OCI-LY7 (cell line): ENCODE data around the gene LDHB. TPM values are rescaled to one million over a fixed set of nuclear protein-coding genes. Genes with fewer than 3 reads are reported as not detected.

Experiments used
- BruUV-seq: library from RNA; stranded (reverse); fragments of 400-500 nt; replicated peaks from 2 replicates; lab custom pipeline; 2021; lab: Mats Ljungman, UMichigan
- CTCF ChIA-PET: fragments of 300-600 bp; sonication (Branson Sonifier 250); formaldehyde crosslinking; loops from one replicate; lab custom pipeline; 2022; ENCODE audit warnings: antibody characterized with exemption; ENCODE audit not compliant: unreplicated experiment; lab: Charles Lee
- POLR2A ChIA-PET: fragments of 300-600 bp; sonication (Branson Sonifier 250); formaldehyde crosslinking; loops from one replicate; lab custom pipeline; 2022; ENCODE audit warnings: antibody characterized with exemption; lab: Charles Lee
- DNase-seq: peaks from one replicate; pipeline ENCODE4 v3.0.0-alpha.2; 2015; ENCODE audit warnings: low spot score
- H2AFZ ChIP-seq: fragments of 200-600 bp; sonication (generic), shearing (Covaris generic); 2 replicates; pipeline ENCODE4 v1.6.1; 2014; ENCODE audit warnings: mild to moderate bottlenecking, antibody characterized with exemption, low read length, moderate library complexity
- H3K27ac ChIP-seq: fragments of 200-600 bp; sonication (generic); 2 replicates; pipeline ENCODE4 v1.5.1; 2014; ENCODE audit warnings: mixed run types, low read depth, mild to moderate bottlenecking, moderate library complexity, low read length, inconsistent platforms; ENCODE audit not compliant: poor library complexity, severe bottlenecking
- H3K36me3 ChIP-seq: fragments of 200-600 bp; sonication (generic); 2 replicates; pipeline ENCODE4 v1.6.1; 2014; ENCODE audit warnings: mild to moderate bottlenecking, antibody characterized with exemption, low read length, moderate library complexity, mixed read lengths; ENCODE audit not compliant: insufficient read depth
- H3K4me1 ChIP-seq: fragments of 200-600 bp; sonication (generic); 2 replicates; pipeline ENCODE4 v1.5.1; 2014; ENCODE audit warnings: mild to moderate bottlenecking, low read length; ENCODE audit not compliant: insufficient read depth, poor library complexity, severe bottlenecking
- H3K4me2 ChIP-seq: fragments of 200-600 bp; sonication (generic); 2 replicates; pipeline ENCODE4 v1.6.1; 2014; ENCODE audit warnings: mild to moderate bottlenecking, low read length
- H3K4me3 ChIP-seq: fragments of 200-600 bp; sonication (generic); 2 replicates; pipeline ENCODE4 v1.5.1; 2014; ENCODE audit warnings: mild to moderate bottlenecking, low read depth, low read length; ENCODE audit not compliant: poor library complexity, severe bottlenecking
- H3K79me2 ChIP-seq: fragments of 200-600 bp; sonication (generic); 2 replicates; pipeline ENCODE4 v1.6.1; 2016; ENCODE audit warnings: low read depth, mild to moderate bottlenecking, low read length, moderate library complexity, mixed read lengths; ENCODE audit not compliant: insufficient read depth
- H3K9me2 ChIP-seq: fragments of 200-600 bp; sonication (generic); 2 replicates; pipeline ENCODE4 v1.6.1; 2016; ENCODE audit warnings: mild to moderate bottlenecking, low read length, mixed read lengths; ENCODE audit not compliant: insufficient read depth
- H3K9me3 ChIP-seq: fragments of 200-600 bp; sonication (generic); 2 replicates; pipeline ENCODE4 v1.6.1; 2014; ENCODE audit warnings: mild to moderate bottlenecking, mixed run types, low read length, mixed read lengths
- H4K20me1 ChIP-seq: fragments of 200-600 bp; sonication (generic); 2 replicates; pipeline ENCODE4 v1.6.1; 2014; ENCODE audit warnings: mild to moderate bottlenecking, antibody characterized with exemption, low read length, moderate library complexity, mixed read lengths; ENCODE audit not compliant: insufficient read depth
- CTCF ChIP-seq: fragments of 200-600 bp; sonication (generic); conservative IDR thresholded peaks from 2 replicates; pipeline ENCODE4 v1.5.1; 2014; ENCODE audit warnings: mild to moderate bottlenecking, antibody characterized with exemption, low read length, moderate library complexity, mixed read lengths
- EZH2phosphoT487 ChIP-seq: fragments of 200-600 bp; sonication (generic); IDR thresholded peaks from 2 replicates; pipeline ENCODE4 v1.6.1; 2018; ENCODE audit warnings: low read depth, borderline replicate concordance, mild to moderate bottlenecking, mixed run types, antibody characterized with exemption, low read length, moderate library complexity, mixed read lengths
- intact Hi-C: fragments of 100-400 bp; cut with micrococcal nuclease; formaldehyde crosslinking; loops from one replicate; pipeline ENCODE4 v1.10.0; 2022; ENCODE audit not compliant: unreplicated experiment
- total RNA-seq, 2 experiments: library from RNA; depleted of rRNA in 1 of 2; stranded (reverse); fragments of >200 nt in 1 of 2; shearing (Covaris generic) in 1 of 2; gene quantifications; 2 replicates each; pipeline ENCODE4 v1.2.3, GENCODE V29; 2014 to 2022

Gene LDHB
- total RNA-seq, 2 experiments from 2014 or later: 551 to 999 TPM

GRCh38 chr12:21695986-21696385 is 38.3 kb upstream of the LDHB start:
- POLR2A ChIA-PET: no interaction called here
- Histone ChIP-seq H4K20me1 (no peaks in the 10 kb centered on the region), H3K79me2 (no peaks in the 10 kb centered on the region), H3K9me3 (no peaks in the 10 kb centered on the region), H3K27ac (no peak overlapping the region), H3K4me2 (no peak overlapping the region), H3K4me3 (no peak overlapping the region), H3K4me1 (no peaks in the 10 kb centered on the region), H2AFZ (no peak overlapping the region), H3K36me3 (no peaks in the 10 kb centered on the region), H3K9me2 (no peaks in the 10 kb centered on the region)
- no peak for DNase-seq
- intact Hi-C loops: no loop called here
- no peak for TF ChIP-seq EZH2phosphoT487
- TF ChIP-seq CTCF: no peak
- no TSS peak for BruUV-seq
- CTCF ChIA-PET: no interaction called here

- no TSS peak for BruUV-seq
- POLR2A ChIA-PET: no interaction called here
- no peaks in the 10 kb centered on the region for H3K4me1 ChIP-seq
- no peak overlapping the region for H2AFZ ChIP-seq
- TF ChIP-seq CTCF: no peak
- no peak for TF ChIP-seq EZH2phosphoT487
- intact Hi-C loops: no loop called here
- no peak overlapping the region for H3K4me3 ChIP-seq
- no peak overlapping the region for H3K4me2 ChIP-seq
- H3K9me2 ChIP-seq: no peaks in the 10 kb centered on the region
- H3K27ac ChIP-seq: no peak overlapping the region
- no peaks in the 10 kb centered on the region for H3K9me3 ChIP-seq
- no peaks in the 10 kb centered on the region for H3K36me3 ChIP-seq
- no peak for DNase-seq
- H3K79me2 ChIP-seq: no peaks in the 10 kb centered on the region
- CTCF ChIA-PET: no interaction called here
- H4K20me1 ChIP-seq: no peaks in the 10 kb centered on the region
These were observed 37.0 kb upstream of the LDHB start for GRCh38 chr12:21694660-21695059.

- intact Hi-C loops: no loop called here
- Histone ChIP-seq H3K4me3 (no peak overlapping the region), H3K4me1 (no peaks in the 10 kb centered on the region), H3K27ac (no peak overlapping the region), H3K9me2 (no peaks in the 10 kb centered on the region), H3K4me2 (no peak overlapping the region), H3K9me3 (no peaks in the 10 kb centered on the region), H3K79me2 (no peaks in the 10 kb centered on the region), H3K36me3 (no peaks in the 10 kb centered on the region), H4K20me1 (no peaks in the 10 kb centered on the region), H2AFZ (no peak overlapping the region)
- TF ChIP-seq EZH2phosphoT487 (no peak), CTCF (no peak)
- CTCF ChIA-PET: no interaction called here
- POLR2A ChIA-PET: no interaction called here
- BruUV-seq: no TSS peak
- DNase-seq: no peak
These were observed 33.9 kb upstream of the LDHB start for GRCh38 chr12:21691515-21691914.
